HG03064 (cell line): ENCODE measurements around the gene KANSL1L.
"Not testable (repeated sequence)": the region's sequence is repeated elsewhere in the genome, so short reads cannot be mapped to it uniquely, and the experiment has no call there.

ENCODE experiments used
- ATAC-seq: cut with Tn5 transposase; IDR thresholded peaks from one replicate; pipeline ENCODE4 v1.9.1; 2021; ENCODE audit warnings: low read depth; ENCODE audit not compliant: unreplicated experiment

KANSL1L gene

GRCh38 chr2:210171309-210172218 is at the start of gene KANSL1L:
Gene KANSL1L, minus strand, starts transcription at chr2:210171409. Its CDS starts 16,827 bp downstream, at chr2:210154582.
- ATAC-seq, result peak; percentile 74

- no peak for ATAC-seq
Observed at GRCh38 chr2:210215120-210215519, 43.9 kb upstream of the KANSL1L start.

GRCh38 chr2:210210185-210210584 is 39.0 kb upstream of the KANSL1L start:
- no peak for ATAC-seq

- no peak for ATAC-seq
Observed at GRCh38 chr2:210207929-210208328, 36.7 kb upstream of the KANSL1L start.

GRCh38 chr2:210203558-210203957 is 32.3 kb upstream of the KANSL1L start:
- ATAC-seq, result no peak

- ATAC-seq, result no peak
Observed at GRCh38 chr2:210203147-210203546, 31.9 kb upstream of the KANSL1L start.

GRCh38 chr2:210199854-210200253 is 28.6 kb upstream of the KANSL1L start:
- ATAC-seq, result no peak

GRCh38 chr2:210199186-210199765 is 28.1 kb upstream of the KANSL1L start:
- ATAC-seq, result no peak

- ATAC-seq, result no peak
Observed at GRCh38 chr2:210198326-210198725, 27.1 kb upstream of the KANSL1L start.

GRCh38 chr2:210197720-210198119 is 26.5 kb upstream of the KANSL1L start:
- no peak for ATAC-seq

- ATAC-seq, result no peak
Observed at GRCh38 chr2:210195101-210195852, 24.1 kb upstream of the KANSL1L start.

GRCh38 chr2:210190345-210190744 is 19.1 kb upstream of the KANSL1L start:
- no peak for ATAC-seq

GRCh38 chr2:210189452-210190138 is 18.4 kb upstream of the KANSL1L start:
- no peak for ATAC-seq

GRCh38 chr2:210188755-210189154 is 17.5 kb upstream of the KANSL1L start:
- ATAC-seq, result no peak

GRCh38 chr2:210188190-210188589 is 17.0 kb upstream of the KANSL1L start:
- no peak for ATAC-seq

GRCh38 chr2:210183936-210184335 is 12.7 kb upstream of the KANSL1L start:
- not testable (repeated sequence) for ATAC-seq

GRCh38 chr2:210181606-210182088 is 10.4 kb upstream of the KANSL1L start:
- ATAC-seq, result not testable (repeated sequence)

GRCh38 chr2:210181033-210181605 is 9.9 kb upstream of the KANSL1L start:
- not testable (repeated sequence) for ATAC-seq

- ATAC-seq, result no peak
Observed at GRCh38 chr2:210180477-210180876, 9.3 kb upstream of the KANSL1L start.

- no peak for ATAC-seq
Observed at GRCh38 chr2:210179351-210179990, 8.3 kb upstream of the KANSL1L start.
